Kidney epithelial cell (primary cell): ENCODE data around the gene CRYGN. TPM values are rescaled to one million over a fixed set of nuclear protein-coding genes. Genes with fewer than 3 reads are reported as not detected.

ENCODE experiments used
- DNase-seq: peaks from one replicate; pipeline ENCODE4 v3.0.0-alpha.2; 2010; ENCODE audit warnings: low read depth
- H3K27me3 ChIP-seq: 2 replicates; pipeline ENCODE4 v1.6.0; 2011; ENCODE audit warnings: low read length; ENCODE audit not compliant: control insufficient read depth, insufficient read depth
- H3K36me3 ChIP-seq: 2 replicates; pipeline ENCODE4 v1.5.1; 2011; ENCODE audit warnings: low read length; ENCODE audit not compliant: control insufficient read depth, insufficient read depth
- H3K4me3 ChIP-seq: 2 replicates; pipeline ENCODE4 v1.5.1; 2011; ENCODE audit warnings: low read depth, mild to moderate bottlenecking, control low read depth, low read length
- CTCF ChIP-seq: IDR thresholded peaks from 2 replicates; pipeline ENCODE4 v1.5.1; 2011; ENCODE audit warnings: mild to moderate bottlenecking, moderate library complexity, low read length, control low read depth, inconsistent platforms; ENCODE audit not compliant: insufficient read depth, poor library complexity, severe bottlenecking
- total RNA-seq: library from RNA; depleted of rRNA; stranded (reverse); fragments of >200 nt; gene quantifications from 2 replicates; pipeline ENCODE4 v1.2.3, GENCODE V29; 2015

Gene CRYGN
- total RNA-seq, 1 donor from 2014 or later, result 0.84 TPM

- Histone ChIP-seq H3K27me3 (peaks cover 25% of the 10 kb centered on the region), H3K4me3 (no peak overlapping the region), H3K36me3 (no peaks in the 10 kb centered on the region)
- no peak for TF ChIP-seq CTCF
- DNase-seq, result no peak
Observed at GRCh38 chr7:151416112-151416940, 23.6 kb downstream of the CRYGN start.

GRCh38 chr7:151415375-151416105, 24.4 kb downstream of the CRYGN start:
- Histone ChIP-seq H3K36me3 (no peaks in the 10 kb centered on the region), H3K27me3 (peaks cover 33% of the 10 kb centered on the region), H3K4me3 (no peak overlapping the region)
- TF ChIP-seq CTCF, result no peak
- no peak for DNase-seq

GRCh38 chr7:151413241-151413640, 26.7 kb downstream of the CRYGN start:
- Histone ChIP-seq H3K27me3 (peaks cover 55% of the 10 kb centered on the region), H3K36me3 (no peaks in the 10 kb centered on the region), H3K4me3 (no peak overlapping the region)
- DNase-seq, result no peak
- TF ChIP-seq CTCF, result no peak

- peaks cover 55% of the 10 kb centered on the region for H3K27me3 ChIP-seq
- no peak for TF ChIP-seq CTCF
- no peak for DNase-seq
- H3K36me3 ChIP-seq, result no peaks in the 10 kb centered on the region
- H3K4me3 ChIP-seq, result no peak overlapping the region
Observed at GRCh38 chr7:151412318-151412717, 27.6 kb downstream of the CRYGN start.

- Histone ChIP-seq H3K36me3 (no peaks in the 10 kb centered on the region), H3K4me3 (no peak overlapping the region), H3K27me3 (peaks cover 53% of the 10 kb centered on the region)
- DNase-seq, result no peak
- no peak for TF ChIP-seq CTCF
Observed at GRCh38 chr7:151411551-151411950, 28.4 kb downstream of the CRYGN start.
